IMR-90 (cell line): ENCODE data around the gene RSPH9. TPM values are rescaled to one million over a fixed set of nuclear protein-coding genes. Genes with fewer than 3 reads are reported as not detected.

Source experiments
- ATAC-seq: fragments of 200-7000 bp; cut with Tn5 transposase; 2 replicates; pipeline ENCODE4 v1.9.1; 2020; ENCODE audit warnings: low read depth, mild to moderate bottlenecking, moderate library complexity
- BruUV-seq: library from RNA; stranded (reverse); fragments of 400-500 nt; replicated peaks from 2 replicates; lab custom pipeline; 2021; lab: Mats Ljungman, UMichigan
- CTCF ChIA-PET: fragments of 300-600 bp; formaldehyde crosslinking; extraction: SDS; loops from one replicate; lab custom pipeline; 2021; ENCODE audit warnings: antibody characterized with exemption; lab: Yijun Ruan, JAX
- POLR2A ChIA-PET: fragments of 300-600 bp; sonication (Branson Sonifier 250); formaldehyde crosslinking; loops from one replicate; lab custom pipeline; 2022; ENCODE audit warnings: antibody characterized with exemption; ENCODE audit not compliant: unreplicated experiment; lab: Charles Lee
- DNase-seq: peaks from one replicate; pipeline ENCODE4 v3.0.0; 2013
- H2AFZ ChIP-seq: replicated peaks from 2 replicates; pipeline ENCODE3; 2013; ENCODE audit warnings: low read length, mild to moderate bottlenecking; ENCODE audit not compliant: poor library complexity
- H2AK5ac ChIP-seq: 2 replicates; pipeline ENCODE4 v1.6.1; 2013; ENCODE audit warnings: low read depth, low read length, inconsistent platforms
- H2AK9ac ChIP-seq: replicated peaks from 2 replicates; pipeline ENCODE3; 2013; ENCODE audit warnings: mild to moderate bottlenecking, low read depth, low read length, moderate library complexity; ENCODE audit not compliant: poor library complexity
- H2BK120ac ChIP-seq: 2 replicates; pipeline ENCODE4 v1.6.1; 2013; ENCODE audit warnings: low read depth, low read length, inconsistent platforms
- H2BK15ac ChIP-seq: 3 replicates; pipeline ENCODE4 v1.6.1; 2013; ENCODE audit warnings: low read depth, low read length, inconsistent platforms
- H2BK20ac ChIP-seq: 2 replicates; pipeline ENCODE4 v1.6.1; 2013; ENCODE audit warnings: low read depth, mild to moderate bottlenecking, inconsistent platforms, low read length, moderate library complexity
- H2BK5ac ChIP-seq: 2 replicates; pipeline ENCODE4 v1.6.1; 2013; ENCODE audit warnings: mild to moderate bottlenecking, low read depth, low read length, inconsistent platforms; ENCODE audit not compliant: poor library complexity, severe bottlenecking
- H3K14ac ChIP-seq: replicated peaks from 2 replicates; pipeline ENCODE4 v1.6.1; 2013; ENCODE audit warnings: low read depth, low read length, inconsistent platforms
- H3K18ac ChIP-seq: 2 replicates; pipeline ENCODE4 v1.6.1; 2013; ENCODE audit warnings: low read depth, low read length, control low read depth
- H3K23ac ChIP-seq: 2 replicates; pipeline ENCODE4 v1.6.1; 2013; ENCODE audit warnings: low read depth, low read length, inconsistent platforms
- H3K27ac ChIP-seq: 2 replicates; pipeline ENCODE4 v1.5.1; 2013; ENCODE audit warnings: mild to moderate bottlenecking, control low read depth, low read length; ENCODE audit not compliant: insufficient read depth
- H3K27me3 ChIP-seq: 2 replicates; pipeline ENCODE4 v1.6.1; 2013; ENCODE audit warnings: low read length; ENCODE audit not compliant: control insufficient read depth, insufficient read depth
- H3K36me3 ChIP-seq: 2 replicates; pipeline ENCODE4 v1.6.1; 2013; ENCODE audit warnings: low read length, mixed read lengths; ENCODE audit not compliant: control insufficient read depth, insufficient read depth
- H3K4ac ChIP-seq: 2 replicates; pipeline ENCODE4 v1.6.1; 2013; ENCODE audit warnings: low read depth, low read length, inconsistent platforms
- H3K4me1 ChIP-seq: 2 replicates; pipeline ENCODE4 v1.6.1; 2013; ENCODE audit warnings: low read length, mixed read lengths; ENCODE audit not compliant: control insufficient read depth, insufficient read depth
- H3K4me2 ChIP-seq: 2 replicates; pipeline ENCODE4 v1.6.1; 2013; ENCODE audit warnings: low read depth, mild to moderate bottlenecking, control low read depth, low read length, moderate library complexity
- H3K4me3 ChIP-seq: 2 replicates; pipeline ENCODE4 v1.5.1; 2013; ENCODE audit warnings: low read depth, mild to moderate bottlenecking, control low read depth, low read length, moderate library complexity; ENCODE audit not compliant: insufficient read depth
- H3K56ac ChIP-seq: 2 replicates; pipeline ENCODE4 v1.6.1; 2013; ENCODE audit warnings: low read length, inconsistent platforms; ENCODE audit not compliant: insufficient read depth; ENCODE audit errors: extremely low read depth
- H3K79me1 ChIP-seq, 2 experiments: 2 replicates each; pipeline ENCODE4 v1.6.1; 2013; ENCODE audit warnings: low read length in 2 of 2, inconsistent platforms in 1 of 2, low read depth in 1 of 2
- H3K9ac ChIP-seq: 2 replicates; pipeline ENCODE4 v1.6.1; 2013; ENCODE audit warnings: low read depth, low read length, control low read depth
- H3K9me1 ChIP-seq: 2 replicates; pipeline ENCODE4 v1.6.1; 2013; ENCODE audit warnings: low read length, inconsistent platforms; ENCODE audit not compliant: insufficient read depth
- H3K9me3 ChIP-seq: 2 replicates; pipeline ENCODE4 v1.6.1; 2013; ENCODE audit warnings: low read length; ENCODE audit not compliant: control insufficient read depth, insufficient read depth
- H4K20me1 ChIP-seq: 2 replicates; pipeline ENCODE4 v1.6.1; 2013; ENCODE audit warnings: low read length, inconsistent platforms; ENCODE audit not compliant: insufficient read depth
- H4K5ac ChIP-seq: 2 replicates; pipeline ENCODE4 v1.6.1; 2013; ENCODE audit warnings: mild to moderate bottlenecking, low read depth, low read length, control low read depth
- H4K8ac ChIP-seq, 2 experiments: 2 replicates each; pipeline ENCODE4 v1.6.1; 2013; ENCODE audit warnings: low read depth in 2 of 2, low read length in 2 of 2, control low read depth in 1 of 2, inconsistent platforms in 1 of 2
- H4K91ac ChIP-seq: 2 replicates; pipeline ENCODE4 v1.6.1; 2013; ENCODE audit warnings: low read depth, low read length, inconsistent platforms; ENCODE audit not compliant: insufficient read depth
- BHLHE40 ChIP-seq: fragments of 150-350 bp; IDR thresholded peaks from 2 replicates; pipeline ENCODE4 v1.6.1; 2016; ENCODE audit warnings: mild to moderate bottlenecking, low read depth, low read length
- CHD1 ChIP-seq: IDR thresholded peaks from 2 replicates; pipeline ENCODE4 v1.6.1; 2012; ENCODE audit warnings: low read depth, low read length, improper control_type of control experiment
- FOS ChIP-seq: fragments of 150-350 bp; IDR thresholded peaks from 2 replicates; pipeline ENCODE4 v1.6.1; 2016; ENCODE audit warnings: low read depth, low read length
- POLR2A ChIP-seq: IDR thresholded peaks from 2 replicates; pipeline ENCODE4 v1.6.1; 2012; ENCODE audit warnings: mild to moderate bottlenecking, low read depth, low read length
- RCOR1 ChIP-seq: IDR thresholded peaks from 2 replicates; pipeline ENCODE4 v1.6.1; 2012; ENCODE audit warnings: mild to moderate bottlenecking, low read length, improper control_type of control experiment; ENCODE audit not compliant: insufficient replicate concordance
- RFX5 ChIP-seq: IDR thresholded peaks from 2 replicates; pipeline ENCODE4 v1.8.0; 2012; ENCODE audit warnings: low read depth, mild to moderate bottlenecking, low read length, moderate library complexity
- WGBS, 2 experiments: methylation state at CpG; one replicate each; pipeline versions ENCODE4 v1.1.5 to v1.1.7; 2013; ENCODE audit warnings: missing lambda C conversion rate in 2 of 2; ENCODE audit not compliant: insufficient read length in 1 of 2; ENCODE audit errors: extremely low coverage in 2 of 2; 5-methylcytosine and 5-hydroxymethylcytosine counted together
- dilution Hi-C: fragments of 300-500 bp; cut with HindIII; formaldehyde crosslinking; loops from one replicate; pipeline ENCODE4 v1.14.3; 2018; ENCODE audit warnings: low sequenced_read_pairs; ENCODE audit not compliant: unreplicated experiment
- in situ Hi-C: fragments of 300-500 bp; cut with MboI; formaldehyde crosslinking; loops from 3 replicates; pipeline ENCODE4 v1.14.3; 2019; ENCODE audit warnings: low sequenced_read_pairs, inconsistent platforms, mixed read lengths
- intact Hi-C: fragments of 100-400 bp; cut with micrococcal nuclease; formaldehyde crosslinking; loops from 2 replicates; pipeline ENCODE4 v1.10.0; 2022
- polyA plus RNA-seq, 3 experiments: library from polyadenylated mRNA; depleted of rRNA; stranded (reverse); fragments of >200 nt; gene quantifications; 2 replicates each; pipeline ENCODE4 v1.2.3, GENCODE V29; 2012; ENCODE audit warnings: low replicate concordance in 1 of 3
- total RNA-seq: library from RNA; depleted of rRNA; stranded (reverse); fragments of >200 nt; gene quantifications from 2 replicates; pipeline ENCODE4 v1.2.3, GENCODE V29; 2012
- TF ChIP-seq, protein P1 (sequence below): conservative IDR thresholded peaks from 2 replicates; pipeline ENCODE4 v1.5.1; 2012; ENCODE audit warnings: mild to moderate bottlenecking, low read depth, low read length, improper control_type of control experiment
- TF ChIP-seq, protein P2 (sequence below): fragments of 150-350 bp; IDR thresholded peaks from 2 replicates; pipeline ENCODE4 v1.6.1; 2016; ENCODE audit warnings: low read depth, mild to moderate bottlenecking, low read length, moderate library complexity, borderline replicate concordance

RSPH9 gene
- total and polyA plus RNA-seq, 2 of the 4 experiments (the other 2 are of a cell fraction): 0.18 to 0.21 TPM

DNA sequence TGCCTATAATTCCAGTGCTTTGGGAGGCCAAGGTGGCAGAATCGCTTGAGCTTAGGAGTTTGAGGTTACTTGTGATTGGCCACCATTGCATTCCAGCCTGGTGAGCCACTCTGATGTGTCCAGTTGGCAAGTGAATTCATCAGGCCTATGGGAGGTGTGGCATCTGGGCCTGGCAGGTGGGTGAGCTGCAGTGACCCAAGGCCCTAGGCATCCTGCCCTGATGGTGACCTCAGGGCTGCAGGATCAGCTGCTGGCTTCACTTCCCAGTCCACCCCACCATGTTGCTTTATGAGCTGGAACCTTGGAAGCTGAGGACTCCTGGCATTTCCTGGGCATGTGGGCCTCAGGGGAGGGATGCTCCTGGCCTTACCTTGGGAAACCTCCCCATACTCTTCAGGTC is 20.5 kb downstream of the RSPH9 start:
- CTCF ChIA-PET: interaction anchor here (0.6 kb wide), 1 partner anchor 745 kb away, joined by 4 read pairs; no protein-coding TSS in a partner anchor
- Histone ChIP-seq H4K91ac (no peak overlapping the region; the same call in 1 of the 2 replicates), H3K27ac (no peak overlapping the region), H4K8ac (no peak overlapping the region), H3K4ac (no peak overlapping the region), H4K5ac (no peak overlapping the region), H3K4me1 (peaks cover 17% of the 10 kb centered on the region), H2BK15ac (no peak overlapping the region), H2BK120ac (no peak overlapping the region), H3K36me3 (no peaks in the 10 kb centered on the region), H3K18ac (no peak overlapping the region), H3K27me3 (no peaks in the 10 kb centered on the region), H3K56ac (no peak overlapping the region), H3K79me1 (no peaks in the 10 kb centered on the region), H3K14ac (no peak overlapping the region), H2AK5ac (no peak overlapping the region), H4K20me1 (no peaks in the 10 kb centered on the region; the same call in 1 of the 2 replicates), H3K23ac (no peak overlapping the region), H2AFZ (peak overlapping the region; percentile 55), H2AK9ac (no peak overlapping the region), H2BK20ac (no peak overlapping the region), H3K9me3 (0 out of 2 replicates have a peak, but pooled peaks cover 3% of the 10 kb centered on the region), H3K9ac (no peak overlapping the region), H3K4me3 (no peak overlapping the region), H3K4me2 (no peak overlapping the region), H3K9me1 (0 out of 2 replicates have a peak, but pooled peaks cover 9% of the 10 kb centered on the region), H2BK5ac (no peak overlapping the region)
- intact Hi-C loops: loop anchor here (10.0 kb wide), 1 partner anchor 289 kb away; no protein-coding TSS in a partner anchor
- DNase-seq (peak; percentile 29), ATAC-seq (no peak)
- TF ChIP-seq, protein P1, sequence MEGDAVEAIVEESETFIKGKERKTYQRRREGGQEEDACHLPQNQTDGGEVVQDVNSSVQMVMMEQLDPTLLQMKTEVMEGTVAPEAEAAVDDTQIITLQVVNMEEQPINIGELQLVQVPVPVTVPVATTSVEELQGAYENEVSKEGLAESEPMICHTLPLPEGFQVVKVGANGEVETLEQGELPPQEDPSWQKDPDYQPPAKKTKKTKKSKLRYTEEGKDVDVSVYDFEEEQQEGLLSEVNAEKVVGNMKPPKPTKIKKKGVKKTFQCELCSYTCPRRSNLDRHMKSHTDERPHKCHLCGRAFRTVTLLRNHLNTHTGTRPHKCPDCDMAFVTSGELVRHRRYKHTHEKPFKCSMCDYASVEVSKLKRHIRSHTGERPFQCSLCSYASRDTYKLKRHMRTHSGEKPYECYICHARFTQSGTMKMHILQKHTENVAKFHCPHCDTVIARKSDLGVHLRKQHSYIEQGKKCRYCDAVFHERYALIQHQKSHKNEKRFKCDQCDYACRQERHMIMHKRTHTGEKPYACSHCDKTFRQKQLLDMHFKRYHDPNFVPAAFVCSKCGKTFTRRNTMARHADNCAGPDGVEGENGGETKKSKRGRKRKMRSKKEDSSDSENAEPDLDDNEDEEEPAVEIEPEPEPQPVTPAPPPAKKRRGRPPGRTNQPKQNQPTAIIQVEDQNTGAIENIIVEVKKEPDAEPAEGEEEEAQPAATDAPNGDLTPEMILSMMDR: no peak
- TF ChIP-seq POLR2A (no peak), RFX5 (no peak), BHLHE40 (no peak), FOS (no peak), RCOR1 (no peak), CHD1 (no peak)
- TF ChIP-seq, protein P2, sequence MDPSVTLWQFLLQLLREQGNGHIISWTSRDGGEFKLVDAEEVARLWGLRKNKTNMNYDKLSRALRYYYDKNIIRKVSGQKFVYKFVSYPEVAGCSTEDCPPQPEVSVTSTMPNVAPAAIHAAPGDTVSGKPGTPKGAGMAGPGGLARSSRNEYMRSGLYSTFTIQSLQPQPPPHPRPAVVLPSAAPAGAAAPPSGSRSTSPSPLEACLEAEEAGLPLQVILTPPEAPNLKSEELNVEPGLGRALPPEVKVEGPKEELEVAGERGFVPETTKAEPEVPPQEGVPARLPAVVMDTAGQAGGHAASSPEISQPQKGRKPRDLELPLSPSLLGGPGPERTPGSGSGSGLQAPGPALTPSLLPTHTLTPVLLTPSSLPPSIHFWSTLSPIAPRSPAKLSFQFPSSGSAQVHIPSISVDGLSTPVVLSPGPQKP: no peak
- dilution Hi-C loops: no loop called here
- POLR2A ChIA-PET: no interaction called here
- in situ Hi-C loops: loop anchor here (5.0 kb wide), 2 partner anchors 102 to 417 kb away; no protein-coding TSS in a partner anchor
- WGBS, 2 experiments: no CpG with 5 or more reads among the region's 1 CpG
- BruUV-seq: no TSS peak
